ENCODE results near the gene IRAG1. TPM values are rescaled to one million over a fixed set of nuclear protein-coding genes. Genes with fewer than 3 reads are reported as not detected.
A peak's percentile ranks its signal among the peaks of the same experiment; 100 is the strongest.

IRAG1 gene
- total RNA-seq, 1 donor from 2014 or later: not detected

- TF ChIP-seq, protein P1, sequence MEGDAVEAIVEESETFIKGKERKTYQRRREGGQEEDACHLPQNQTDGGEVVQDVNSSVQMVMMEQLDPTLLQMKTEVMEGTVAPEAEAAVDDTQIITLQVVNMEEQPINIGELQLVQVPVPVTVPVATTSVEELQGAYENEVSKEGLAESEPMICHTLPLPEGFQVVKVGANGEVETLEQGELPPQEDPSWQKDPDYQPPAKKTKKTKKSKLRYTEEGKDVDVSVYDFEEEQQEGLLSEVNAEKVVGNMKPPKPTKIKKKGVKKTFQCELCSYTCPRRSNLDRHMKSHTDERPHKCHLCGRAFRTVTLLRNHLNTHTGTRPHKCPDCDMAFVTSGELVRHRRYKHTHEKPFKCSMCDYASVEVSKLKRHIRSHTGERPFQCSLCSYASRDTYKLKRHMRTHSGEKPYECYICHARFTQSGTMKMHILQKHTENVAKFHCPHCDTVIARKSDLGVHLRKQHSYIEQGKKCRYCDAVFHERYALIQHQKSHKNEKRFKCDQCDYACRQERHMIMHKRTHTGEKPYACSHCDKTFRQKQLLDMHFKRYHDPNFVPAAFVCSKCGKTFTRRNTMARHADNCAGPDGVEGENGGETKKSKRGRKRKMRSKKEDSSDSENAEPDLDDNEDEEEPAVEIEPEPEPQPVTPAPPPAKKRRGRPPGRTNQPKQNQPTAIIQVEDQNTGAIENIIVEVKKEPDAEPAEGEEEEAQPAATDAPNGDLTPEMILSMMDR (IDR thresholded peaks at IDR 0.05): no peak
- DNase-seq: no peak
- ATAC-seq (ENCODE audit: low read depth): no peak
- intact Hi-C loops (cut with micrococcal nuclease): no loop called here
- peaks cover 77% of the 10 kb centered on the region for H3K4me1 Mint-ChIP-seq
- CTCF ChIA-PET: interaction anchor here (1.2 to 1.5 kb wide), 2 partner anchors 106 to 233 kb away, joined by 3 read pairs; partner anchors contain the start of gene RNF141
- H3K9me3 Mint-ChIP-seq: no peaks in the 10 kb centered on the region
- H3K27ac Mint-ChIP-seq: peak overlapping the region; percentile 50
- no peak overlapping the region for H3K4me3 Mint-ChIP-seq
- POLR2A ChIA-PET: interaction anchor here (1.5 to 1.6 kb wide), 3 partner anchors 11 to 191 kb away, joined by 5 to 11 read pairs (median 5); partner anchors contain the start of gene RNF141
- H3K27me3 Mint-ChIP-seq: no peaks in the 10 kb centered on the region
- H3K36me3 Mint-ChIP-seq (ENCODE audit: low read depth): peaks cover 7% of the 10 kb centered on the region
These were observed 46.7 kb downstream of the IRAG1 start for GRCh38 chr11:10646681-10647355.

DNA sequence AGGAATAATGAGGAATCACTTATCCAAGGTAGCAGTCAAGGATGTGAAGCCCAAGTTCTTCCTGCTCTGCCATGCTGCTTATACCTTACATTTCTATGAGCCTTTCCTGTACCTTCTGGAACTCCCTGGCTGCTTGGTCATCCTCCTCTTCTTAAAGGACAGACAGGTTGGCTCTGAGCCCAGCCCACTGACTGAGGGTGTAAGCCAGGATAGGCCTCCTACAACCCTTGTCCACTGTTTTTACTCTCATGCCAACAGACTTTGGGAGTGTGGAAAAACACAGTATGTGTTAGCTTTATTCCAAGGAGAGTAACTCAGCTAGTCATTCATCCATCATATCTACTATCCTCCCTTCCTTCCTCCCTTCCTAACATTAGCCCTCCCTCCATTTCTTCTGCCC, 47.5 kb downstream of the IRAG1 start:
- intact Hi-C loops (cut with micrococcal nuclease): no loop called here
- ChIA-PET POLR2A (interaction anchor here (0.5 to 1.5 kb wide), 3 partner anchors 8 to 363 kb away, joined by 3 to 5 read pairs (median 3); no protein-coding TSS in a partner anchor), CTCF (interaction anchor here (1.3 kb wide), 1 partner anchor 22 kb away, joined by 3 read pairs; no protein-coding TSS in a partner anchor)
- H3K4me3 Mint-ChIP-seq: no peak overlapping the region
- DNase-seq (no peak), ATAC-seq (ENCODE audit: low read depth) (no peak)
- H3K27ac Mint-ChIP-seq: peak overlapping the region; percentile 21
- H3K27me3 Mint-ChIP-seq: no peaks in the 10 kb centered on the region
- H3K4me1 Mint-ChIP-seq: peaks cover 80% of the 10 kb centered on the region
- H3K36me3 Mint-ChIP-seq (ENCODE audit: low read depth): peaks cover 7% of the 10 kb centered on the region
- TF ChIP-seq, protein P1 (IDR thresholded peaks at IDR 0.05): no peak
- no peaks in the 10 kb centered on the region for H3K9me3 Mint-ChIP-seq

- ATAC-seq (ENCODE audit: low read depth) (no peak), DNase-seq (no peak)
- ChIA-PET CTCF (interaction anchor here (1.1 to 1.3 kb wide), 2 partner anchors 21 to 240 kb away, joined by 3 to 4 read pairs; no protein-coding TSS in a partner anchor), POLR2A (interaction anchor here (0.6 to 1.0 kb wide), 2 partner anchors 9 to 103 kb away, joined by 3 to 4 read pairs; no protein-coding TSS in a partner anchor)
- intact Hi-C loops (cut with micrococcal nuclease): no loop called here
- Mint-ChIP-seq H3K4me1 (peaks cover 80% of the 10 kb centered on the region), H3K4me3 (no peak overlapping the region), H3K36me3 (ENCODE audit: low read depth) (peaks cover 7% of the 10 kb centered on the region), H3K27me3 (no peaks in the 10 kb centered on the region), H3K27ac (no peak overlapping the region), H3K9me3 (no peaks in the 10 kb centered on the region)
- TF ChIP-seq, protein P1 (IDR thresholded peaks at IDR 0.05): no peak
These were observed 48.3 kb downstream of the IRAG1 start for GRCh38 chr11:10645212-10645795.

Other genes starting within 250 kb of the IRAG1 start
- 99.5 and 116 TPM in 2 replicates for gene AMPD3, start 238.5 kb downstream of the IRAG1 start, total RNA-seq
- gene RNF141, start 152.6 kb downstream of the IRAG1 start, total RNA-seq: 32.8 and 36.9 TPM in 2 replicates
- not detected in 2 replicates for gene LYVE1, start 125.1 kb downstream of the IRAG1 start, total RNA-seq
- 50.6 and 52.8 TPM in 2 replicates for gene CTR9, start 57.5 kb upstream of the IRAG1 start, total RNA-seq
- gene EIF4G2, start 115.2 kb upstream of the IRAG1 start, total RNA-seq: 675 and 769 TPM in 2 replicates
- gene ZBED5, start 164.3 kb upstream of the IRAG1 start, total RNA-seq: 111 and 116 TPM in 2 replicates

Measured in activated B cell treated with CpG ODN at 0.5 μM for 24 hours (primary cell).